CMK (cell line): ENCODE results near the gene CPO.
"Not testable (repeated sequence)": the region's sequence is repeated elsewhere in the genome, so short reads cannot be mapped to it uniquely, and the experiment has no call there.

Source experiments
- DNase-seq: peaks from one replicate; pipeline ENCODE4 v3.0.0-alpha.2; 2010; ENCODE audit warnings: low read depth

Gene CPO

GRCh38 chr2:206939340-206939739 lies at the start of gene CPO:
TSS of gene CPO (plus strand) at chr2:206939518. CDS start at chr2:206939600, 82 bp downstream.
- no peak for DNase-seq

GRCh38 chr2:206890179-206890578 lies 49.1 kb upstream of the CPO start:
- DNase-seq, result no peak

- no peak for DNase-seq
These were observed 48.4 kb upstream of the CPO start for GRCh38 chr2:206890926-206891325.

GRCh38 chr2:206915121-206915520 lies 24.2 kb upstream of the CPO start:
- peak; percentile 0 for DNase-seq

GRCh38 chr2:206918263-206918662 lies 21.1 kb upstream of the CPO start:
- no peak for DNase-seq

- no peak for DNase-seq
These were observed 19.0 kb upstream of the CPO start for GRCh38 chr2:206920310-206920709.

- no peak for DNase-seq
These were observed 18.4 kb upstream of the CPO start for GRCh38 chr2:206920951-206921350.

- DNase-seq, result no peak
These were observed 17.8 kb upstream of the CPO start for GRCh38 chr2:206921529-206921928.

- no peak for DNase-seq
These were observed 3.1 kb upstream of the CPO start for GRCh38 chr2:206935991-206936842.

- no peak for DNase-seq
These were observed 2.5 kb upstream of the CPO start for GRCh38 chr2:206936843-206937230.

- no peak for DNase-seq
These were observed 1.8 kb upstream of the CPO start for GRCh38 chr2:206937555-206937954.

- DNase-seq, result no peak
These were observed 1.2 kb downstream of the CPO start for GRCh38 chr2:206940546-206940945.

- DNase-seq, result no peak
These were observed 3.5 kb downstream of the CPO start for GRCh38 chr2:206942592-206943478.

- DNase-seq, result not testable (repeated sequence)
These were observed 14.1 kb downstream of the CPO start for GRCh38 chr2:206953404-206953803.

- DNase-seq, result no peak
These were observed 15.9 kb downstream of the CPO start for GRCh38 chr2:206955253-206955652.

- DNase-seq, result no peak
These were observed 18.9 kb downstream of the CPO start for GRCh38 chr2:206958261-206958660.

GRCh38 chr2:206962966-206963365 lies 23.6 kb downstream of the CPO start:
- no peak for DNase-seq

- no peak for DNase-seq
These were observed 29.1 kb downstream of the CPO start for GRCh38 chr2:206968134-206969086.

- DNase-seq, result no peak
These were observed 29.9 kb downstream of the CPO start for GRCh38 chr2:206969192-206969591.

GRCh38 chr2:206970589-206971360 lies 31.5 kb downstream of the CPO start:
- DNase-seq, result no peak

GRCh38 chr2:206971805-206972204 lies 32.5 kb downstream of the CPO start:
- no peak for DNase-seq
